Testis (tissue), 3 donors: ENCODE data around the gene BCR. TPM values are rescaled to one million over a fixed set of nuclear protein-coding genes. Genes with fewer than 3 reads are reported as not detected.

Experiments
- DNase-seq: peaks from one replicate; pipeline ENCODE4 v3.0.0-alpha.2; 2019
- H3K27ac ChIP-seq, 2 donors: fragments of 200-600 bp; sonication (generic); one replicate each; pipeline ENCODE4 v1.5.1; 2019
- H3K27me3 ChIP-seq: fragments of 200-600 bp; sonication (generic); one replicate; pipeline ENCODE4 v1.5.1; 2019
- H3K36me3 ChIP-seq: fragments of 200-600 bp; sonication (generic); one replicate; pipeline ENCODE4 v1.5.1; 2017; ENCODE audit warnings: low read depth; ENCODE audit errors: missing control alignments
- H3K4me1 ChIP-seq: fragments of 200-600 bp; sonication (generic); one replicate; pipeline ENCODE4 v1.5.1; 2019
- H3K4me3 ChIP-seq, 2 donors: fragments of 200-600 bp; sonication (generic); one replicate each; pipeline ENCODE4 v1.5.1; 2017 to 2019
- H3K9me3 ChIP-seq: fragments of 200-600 bp; sonication (generic); one replicate; pipeline ENCODE4 v1.5.1; 2017
- POLR2A ChIP-seq: fragments of 450-650 bp; IDR thresholded peaks from one replicate; pipeline ENCODE4 v1.6.1; 2017; ENCODE audit warnings: antibody characterized with exemption, mild to moderate bottlenecking, moderate library complexity
- WGBS, 2 donors: methylation state at CpG; one replicate each; pipeline ENCODE4 v1.1.5; 2018; 5-methylcytosine and 5-hydroxymethylcytosine counted together
- intact Hi-C: fragments of 100-400 bp; cut with DNase I; formaldehyde crosslinking; loops from one replicate; pipeline ENCODE4 v1.15.1; 2023; ENCODE audit warnings: low total_unique reads
- polyA plus RNA-seq: library from polyadenylated mRNA; stranded (reverse); fragments of 350-450 nt; fragmentation: Illumina TruSeq; extraction: RNeasy Lipid Tissue Mini Kit (QIAGEN cat#74804); gene quantifications from one replicate; pipeline ENCODE4 v1.2.3, GENCODE V29; 2014; ENCODE audit warnings: low read depth, low replicate concordance; ENCODE audit not compliant: insufficient read depth
- total RNA-seq, 2 donors: library from RNA; depleted of rRNA; stranded (reverse); fragments of >200 nt; gene quantifications; one replicate each; pipeline ENCODE4 v1.2.3, GENCODE V29; 2016
- TF ChIP-seq, protein P1 (sequence below), 3 experiments: fragments of 450-650 bp in 2 of 3; fragments of 200-600 bp in 1 of 3; sonication (generic) in 1 of 3; IDR thresholded peaks; one replicate each; pipeline ENCODE4 v1.5.1; 2016 to 2019; ENCODE audit warnings: antibody characterized with exemption in 3 of 3, mild to moderate bottlenecking in 2 of 3, moderate library complexity in 1 of 3

The BCR gene
- total and polyA plus RNA-seq, 3 donors from 2014 or later = 52.5 to 108 (median 105) TPM

DNA sequence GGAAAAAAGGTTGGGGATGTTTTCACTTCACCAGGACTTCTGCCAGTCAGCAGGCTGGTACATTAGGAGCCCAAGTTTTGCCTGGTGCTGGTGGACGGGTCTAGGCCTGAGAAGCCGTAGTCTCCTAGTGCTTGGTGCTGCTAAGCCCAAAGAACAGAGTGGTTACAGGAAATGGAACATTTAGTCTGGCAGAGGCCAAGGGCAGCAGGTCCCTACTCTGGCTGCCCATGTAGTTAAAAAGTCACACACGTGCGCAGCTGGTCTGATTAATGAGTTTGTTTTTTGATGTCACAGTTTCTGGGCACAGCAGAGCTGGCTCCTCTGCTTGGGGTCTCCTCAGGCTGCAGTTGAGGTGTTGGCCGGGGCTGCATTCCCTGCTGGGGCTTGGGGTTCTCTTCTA is 20.6 kb downstream of the BCR start:
- no peak overlapping the region for H3K27ac ChIP-seq
- no peak for TF ChIP-seq POLR2A
- H3K9me3 ChIP-seq = no peaks in the 10 kb centered on the region
- no peak overlapping the region for H3K4me3 ChIP-seq
- intact Hi-C loops = no loop called here
- no peaks in the 10 kb centered on the region for H3K27me3 ChIP-seq
- no peaks in the 10 kb centered on the region for H3K36me3 ChIP-seq
- 63 to 71% methylated on average over 4 to 5 of the region's 5 CpGs for WGBS, 2 donors
- DNase-seq = no peak
- H3K4me1 ChIP-seq = peaks cover 33% of the 10 kb centered on the region

- DNase-seq = no peak
- intact Hi-C loops = no loop called here
- 65 to 68% methylated on average over 4 of the region's 4 CpGs for WGBS, 2 donors
- H3K36me3 ChIP-seq = no peaks in the 10 kb centered on the region
- TF ChIP-seq POLR2A = no peak
- TF ChIP-seq, protein P1, sequence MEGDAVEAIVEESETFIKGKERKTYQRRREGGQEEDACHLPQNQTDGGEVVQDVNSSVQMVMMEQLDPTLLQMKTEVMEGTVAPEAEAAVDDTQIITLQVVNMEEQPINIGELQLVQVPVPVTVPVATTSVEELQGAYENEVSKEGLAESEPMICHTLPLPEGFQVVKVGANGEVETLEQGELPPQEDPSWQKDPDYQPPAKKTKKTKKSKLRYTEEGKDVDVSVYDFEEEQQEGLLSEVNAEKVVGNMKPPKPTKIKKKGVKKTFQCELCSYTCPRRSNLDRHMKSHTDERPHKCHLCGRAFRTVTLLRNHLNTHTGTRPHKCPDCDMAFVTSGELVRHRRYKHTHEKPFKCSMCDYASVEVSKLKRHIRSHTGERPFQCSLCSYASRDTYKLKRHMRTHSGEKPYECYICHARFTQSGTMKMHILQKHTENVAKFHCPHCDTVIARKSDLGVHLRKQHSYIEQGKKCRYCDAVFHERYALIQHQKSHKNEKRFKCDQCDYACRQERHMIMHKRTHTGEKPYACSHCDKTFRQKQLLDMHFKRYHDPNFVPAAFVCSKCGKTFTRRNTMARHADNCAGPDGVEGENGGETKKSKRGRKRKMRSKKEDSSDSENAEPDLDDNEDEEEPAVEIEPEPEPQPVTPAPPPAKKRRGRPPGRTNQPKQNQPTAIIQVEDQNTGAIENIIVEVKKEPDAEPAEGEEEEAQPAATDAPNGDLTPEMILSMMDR (IDR thresholded peaks at IDR 0.05) = no peak
- H3K4me3 ChIP-seq = no peak overlapping the region
- H3K9me3 ChIP-seq = no peaks in the 10 kb centered on the region
- peak overlapping the region; percentile 21 to 68 for H3K27ac ChIP-seq
- H3K27me3 ChIP-seq = no peaks in the 10 kb centered on the region
- H3K4me1 ChIP-seq = peaks cover 33% of the 10 kb centered on the region
These were observed 22.6 kb downstream of the BCR start for GRCh38 chr22:23202812-23203451.

DNA sequence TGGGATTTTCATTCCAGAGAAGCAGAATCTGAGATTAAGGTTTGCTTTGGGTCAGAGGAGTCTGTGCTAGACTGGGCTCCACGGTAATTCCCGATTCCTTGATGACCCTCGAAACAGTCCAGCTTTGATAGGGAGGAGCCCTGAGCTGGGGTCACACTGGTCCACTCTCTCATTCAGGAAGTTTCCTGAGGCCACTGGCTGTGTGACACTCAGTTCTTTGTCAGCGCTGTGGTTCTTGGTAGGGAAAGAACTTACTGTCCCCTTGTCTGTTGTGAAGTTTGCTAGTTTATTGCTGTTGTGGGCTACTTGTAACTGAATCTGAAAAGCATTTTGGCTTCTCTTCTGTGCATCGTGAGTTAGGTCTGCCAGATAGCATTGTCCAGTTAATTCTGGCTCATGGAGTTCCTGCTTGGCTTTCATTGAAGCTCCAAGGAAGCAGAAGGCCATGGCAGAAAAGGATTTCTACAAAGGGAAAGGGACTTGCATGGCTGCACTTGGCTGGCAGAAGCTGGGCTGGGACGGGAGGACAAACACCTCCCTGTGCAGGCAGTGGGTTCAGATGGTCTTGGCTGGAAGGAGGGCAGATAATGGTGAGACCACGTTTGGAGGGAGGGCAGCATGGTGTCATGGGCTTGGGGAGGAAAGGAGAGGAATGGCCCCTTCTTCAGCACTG is 23.3 kb downstream of the BCR start:
- intact Hi-C loops = no loop called here
- H3K4me1 ChIP-seq = peaks cover 31% of the 10 kb centered on the region
- H3K36me3 ChIP-seq = no peaks in the 10 kb centered on the region
- H3K27ac ChIP-seq = peak overlapping the region; percentile 21 to 68
- 33 to 44% methylated on average over 7 of the region's 7 CpGs for WGBS, 2 donors
- TF ChIP-seq POLR2A = no peak
- TF ChIP-seq, protein P1 (IDR thresholded peaks at IDR 0.05) = no peak
- no peak overlapping the region for H3K4me3 ChIP-seq
- no peaks in the 10 kb centered on the region for H3K27me3 ChIP-seq
- no peaks in the 10 kb centered on the region for H3K9me3 ChIP-seq
- DNase-seq = peak; percentile 52

DNA sequence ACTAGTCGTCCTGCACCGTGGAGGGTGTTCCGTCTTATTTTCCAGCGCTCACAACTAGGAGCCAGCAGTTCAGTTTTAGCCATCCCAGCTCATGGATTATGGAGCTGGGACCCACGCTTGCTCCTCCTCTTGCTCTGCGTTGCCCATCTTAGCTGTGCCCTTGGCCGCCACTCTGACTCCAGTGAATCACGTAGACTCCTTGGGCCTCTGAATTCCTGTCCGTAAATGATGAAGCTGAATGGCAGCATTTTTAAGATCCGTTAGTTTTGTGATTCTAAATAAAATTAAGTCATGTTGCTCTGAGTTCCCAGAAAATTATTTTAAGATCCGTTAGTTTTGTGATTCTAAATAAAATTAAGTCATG is 23.8 kb downstream of the BCR start:
- TF ChIP-seq, protein P1 (IDR thresholded peaks at IDR 0.05) = no peak
- TF ChIP-seq POLR2A = no peak
- no peaks in the 10 kb centered on the region for H3K27me3 ChIP-seq
- H3K36me3 ChIP-seq = no peaks in the 10 kb centered on the region
- no peaks in the 10 kb centered on the region for H3K9me3 ChIP-seq
- no peak overlapping the region for H3K4me3 ChIP-seq
- DNase-seq = no peak
- intact Hi-C loops = no loop called here
- peaks cover 31% of the 10 kb centered on the region for H3K4me1 ChIP-seq
- peak overlapping the region; percentile 21 to 68 for H3K27ac ChIP-seq
- 68 to 71% methylated on average over 11 of the region's 11 CpGs for WGBS, 2 donors

- peak; percentile 89 for DNase-seq
- intact Hi-C loops = no loop called here
- peaks cover 31% of the 10 kb centered on the region for H3K4me1 ChIP-seq
- no peak overlapping the region for H3K4me3 ChIP-seq
- no peaks in the 10 kb centered on the region for H3K27me3 ChIP-seq
- WGBS, 2 donors = 20 to 40% methylated on average over 7 to 11 of the region's 11 CpGs
- no peaks in the 10 kb centered on the region for H3K9me3 ChIP-seq
- H3K36me3 ChIP-seq = no peaks in the 10 kb centered on the region
- H3K27ac ChIP-seq = peak overlapping the region in 1 of 2 donors; percentile 68
- TF ChIP-seq, protein P1 (IDR thresholded peaks at IDR 0.05) = peak in 1 of 3 experiments; percentile 17
- TF ChIP-seq POLR2A = no peak
These were observed 24.3 kb downstream of the BCR start for GRCh38 chr22:23204541-23205157.
